Astrocyte of the spinal cord (primary cell): ENCODE results near the gene VAMP4.

Experiments
- DNase-seq: peaks from one replicate; pipeline ENCODE4 v3.0.0; 2011; ENCODE audit warnings: low read depth, low spot score
- H3K4me3 ChIP-seq: 2 replicates; pipeline ENCODE4 v1.5.1; 2011; ENCODE audit warnings: low read depth, mild to moderate bottlenecking, low read length, moderate library complexity
- CTCF ChIP-seq: IDR thresholded peaks from 2 replicates; pipeline ENCODE4 v1.5.1; 2012; ENCODE audit warnings: low read depth, mild to moderate bottlenecking, low read length, inconsistent platforms
- in situ Hi-C: cut with HindIII; loops from 2 replicates; pipeline ENCODE4 v1.10.0; 2017; ENCODE audit warnings: low sequenced_read_pairs

Gene VAMP4

GRCh38 chr1:171655746-171656116 lies 86.1 kb downstream of the VAMP4 start:
- TF ChIP-seq CTCF, result no peak
- H3K4me3 ChIP-seq, result no peak overlapping the region
- in situ Hi-C loops, result no loop called here
- DNase-seq, result no peak

DNA sequence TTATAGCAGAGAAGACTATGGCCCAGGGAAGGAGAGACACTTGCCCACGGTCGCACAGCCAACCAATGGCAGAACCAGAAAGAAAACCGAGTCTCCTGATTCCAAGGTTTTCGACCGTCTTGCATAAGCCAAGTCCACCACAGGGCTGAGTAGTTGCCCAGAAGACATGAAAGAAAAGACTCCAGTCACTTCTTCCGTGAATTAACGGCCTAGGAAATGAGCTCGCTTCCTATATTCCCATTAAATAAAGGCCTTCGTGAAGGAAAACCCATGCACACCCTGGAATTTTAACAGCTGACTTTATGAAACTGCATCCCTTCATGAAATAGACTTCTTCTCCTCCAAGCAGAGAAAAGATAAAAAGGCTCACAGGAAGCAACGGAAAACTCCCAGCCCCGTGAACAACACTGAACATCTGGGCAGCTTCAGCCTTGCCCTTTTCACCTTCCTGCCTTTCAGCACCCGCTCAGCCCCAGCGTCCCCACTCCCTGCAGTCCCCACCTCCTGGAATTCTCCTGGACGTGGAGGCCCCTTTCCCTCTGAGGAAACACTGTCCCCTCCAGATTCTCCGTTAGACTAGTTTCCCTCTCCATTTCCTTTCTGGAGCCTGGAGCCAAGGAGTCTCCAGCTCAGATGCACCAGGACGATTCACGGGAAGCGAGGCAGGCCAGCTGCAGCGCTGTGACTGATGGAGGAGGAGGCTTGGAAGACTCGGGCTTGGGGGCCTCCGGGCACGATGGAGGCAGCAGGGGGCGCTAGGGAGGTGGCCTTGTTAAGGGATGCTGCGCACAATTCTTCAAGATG lies 86.7 kb downstream of the VAMP4 start:
- no peak overlapping the region for H3K4me3 ChIP-seq
- in situ Hi-C loops, result no loop called here

DNA sequence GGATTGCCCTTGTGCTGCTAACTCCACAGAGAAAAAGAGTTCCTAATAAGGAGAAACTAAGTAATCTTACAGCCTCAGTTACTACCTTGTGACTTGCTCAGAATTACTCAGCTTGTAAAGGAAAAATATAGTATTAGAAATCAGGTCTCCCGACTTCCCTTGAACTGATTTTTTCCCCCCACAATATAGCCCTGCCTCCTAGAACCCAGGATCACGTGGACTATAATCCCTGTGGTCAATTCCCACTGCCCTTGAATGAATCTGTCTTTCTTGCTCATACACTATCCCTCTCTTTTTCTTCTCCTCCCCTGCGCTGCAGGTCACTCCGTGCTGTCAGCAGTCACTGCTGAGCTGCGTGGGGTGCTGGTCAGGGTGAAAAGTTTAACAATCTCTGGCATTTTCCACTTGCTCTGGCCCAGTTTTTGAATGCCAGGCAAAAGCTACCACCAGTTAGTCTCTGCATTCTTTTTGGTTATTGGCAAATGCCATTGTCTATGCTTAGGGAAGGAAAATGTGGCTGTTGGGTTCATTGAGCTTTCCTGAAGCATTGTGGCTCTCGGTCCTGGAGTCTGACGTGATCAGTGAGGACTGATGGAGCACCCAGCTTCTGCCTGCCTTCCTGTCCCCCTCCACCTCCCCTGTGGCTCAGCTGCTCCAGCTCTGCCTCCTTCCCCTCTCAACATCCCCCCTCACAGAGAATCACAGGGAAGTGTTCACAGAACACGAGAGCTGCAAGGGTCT lies 87.5 kb downstream of the VAMP4 start:
- in situ Hi-C loops, result no loop called here
- no peak for TF ChIP-seq CTCF
- no peak overlapping the region for H3K4me3 ChIP-seq
- DNase-seq, result peak; percentile 25

More for the DNA sequence above, 86.7 kb downstream of the VAMP4 start:
- peak; percentile 76 for TF ChIP-seq CTCF
- peak; percentile 47 for DNase-seq

- no peak for TF ChIP-seq CTCF
- DNase-seq, result no peak
- H3K4me3 ChIP-seq, result no peak overlapping the region
- in situ Hi-C loops, result no loop called here
Measured at GRCh38 chr1:171653796-171654195, 88.1 kb downstream of the VAMP4 start.

DNA sequence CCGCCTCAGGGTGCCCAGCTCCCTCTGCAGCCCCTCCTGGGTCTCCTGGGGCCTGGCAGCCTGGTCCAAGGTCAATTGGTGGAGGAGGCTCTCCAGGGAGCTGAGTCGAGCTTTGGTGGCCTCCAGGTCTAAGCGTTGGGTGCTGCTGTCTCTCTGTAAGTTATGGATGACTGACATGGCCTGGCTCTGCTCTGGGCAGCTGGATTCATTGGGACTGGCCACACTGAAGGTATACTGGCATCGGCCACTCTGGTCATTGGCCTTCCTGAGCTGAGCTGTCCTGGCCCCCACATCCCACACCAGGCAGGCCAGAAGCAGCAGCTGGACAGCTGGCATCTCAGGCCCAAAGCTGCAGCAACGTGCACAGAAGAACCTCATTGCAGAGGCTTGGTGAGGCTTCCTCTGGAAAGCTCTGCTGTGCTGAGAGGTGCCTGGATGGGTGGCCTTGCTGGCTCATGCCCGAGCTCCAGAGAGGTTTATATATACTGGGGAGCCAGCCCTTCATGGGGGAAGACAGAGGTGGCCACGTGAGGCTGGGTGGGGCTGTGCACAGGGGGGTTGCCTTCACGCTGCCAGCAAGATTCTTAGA lies 89.5 kb downstream of the VAMP4 start, which contains the start of gene MYOC:
TSS of gene MYOC (minus strand) at position 455 of the 589 bp plus-strand sequence. CDS start at position 378, 77 bp downstream.
- H3K4me3 ChIP-seq, result no peak within 1 kb of the TSS
- no peak for DNase-seq
- no peak for TF ChIP-seq CTCF
- in situ Hi-C loops, result no loop called here
